Left renal pelvis (tissue), 4 donors: ENCODE data around the gene GALNT8. TPM values are rescaled to one million over a fixed set of nuclear protein-coding genes. Genes with fewer than 3 reads are reported as not detected.
"Not testable (repeated sequence)": the region's sequence is repeated elsewhere in the genome, so short reads cannot be mapped to it uniquely, and the experiment has no call there.

Experiments
- DNase-seq, 4 donors: peaks; one replicate each; pipeline ENCODE4 v3.0.0-alpha.2; 2013; ENCODE audit warnings: low read depth in 4 of 4, low spot score in 3 of 4
- polyA plus RNA-seq, 4 donors: library from polyadenylated mRNA; unstranded; fragments of 120-200 nt; gene quantifications; one replicate each; pipeline ENCODE4 v1.2.1, GENCODE V29; 2013; ENCODE audit not compliant: insufficient read length in 4 of 4

The GALNT8 gene
- polyA plus RNA-seq, 4 donors, result 2.7 to 5.3 (median 3.1) TPM

DNA sequence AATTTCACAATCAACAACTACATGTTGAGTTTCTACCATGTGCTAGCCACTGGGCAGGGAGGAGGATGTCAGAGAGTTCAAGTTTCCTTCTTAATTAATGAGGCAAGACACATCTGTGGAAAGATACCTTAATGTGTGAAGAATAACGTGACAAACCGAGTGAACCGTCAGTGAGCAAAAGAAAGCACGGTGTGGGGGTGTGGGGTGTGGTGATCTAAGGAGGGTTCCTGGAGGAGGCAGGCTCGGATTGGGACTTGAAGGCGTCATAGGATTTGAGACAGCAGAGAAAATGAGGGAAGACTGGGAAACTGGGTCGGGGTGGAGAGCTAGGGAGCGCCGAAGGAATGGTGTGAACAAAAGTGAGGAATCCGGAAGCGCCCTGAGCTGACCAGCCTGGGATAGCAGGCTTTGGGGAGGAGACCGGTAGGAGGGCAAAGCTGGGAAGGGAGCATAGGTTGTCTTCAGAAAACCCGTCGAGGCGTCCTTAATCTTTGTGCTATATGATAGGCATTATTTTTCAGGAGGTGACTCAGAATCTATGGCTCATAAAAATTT, 22.3 kb downstream of the GALNT8 start:
- peak in 2 of 4 donors; percentile 7 to 19 for DNase-seq

DNA sequence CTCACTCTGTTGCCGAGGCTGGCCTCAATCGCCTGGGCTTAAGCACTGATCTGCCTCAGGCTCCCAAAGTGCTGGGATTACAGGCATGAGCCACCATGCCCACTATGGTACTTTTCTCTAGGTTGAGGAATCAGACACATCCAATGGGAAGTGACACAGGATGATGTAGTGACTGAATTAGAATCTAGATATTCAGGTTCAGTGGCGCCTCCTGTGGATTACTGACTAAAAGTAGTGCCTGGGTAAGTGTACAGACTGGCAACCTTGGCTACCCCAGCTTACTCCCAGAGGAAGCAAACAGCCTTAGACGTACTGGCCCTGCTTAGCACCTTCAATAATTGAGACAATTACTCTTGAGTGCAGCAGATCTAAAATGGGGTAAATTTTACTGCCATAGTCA, 22.8 kb downstream of the GALNT8 start:
- no peak for DNase-seq

DNA sequence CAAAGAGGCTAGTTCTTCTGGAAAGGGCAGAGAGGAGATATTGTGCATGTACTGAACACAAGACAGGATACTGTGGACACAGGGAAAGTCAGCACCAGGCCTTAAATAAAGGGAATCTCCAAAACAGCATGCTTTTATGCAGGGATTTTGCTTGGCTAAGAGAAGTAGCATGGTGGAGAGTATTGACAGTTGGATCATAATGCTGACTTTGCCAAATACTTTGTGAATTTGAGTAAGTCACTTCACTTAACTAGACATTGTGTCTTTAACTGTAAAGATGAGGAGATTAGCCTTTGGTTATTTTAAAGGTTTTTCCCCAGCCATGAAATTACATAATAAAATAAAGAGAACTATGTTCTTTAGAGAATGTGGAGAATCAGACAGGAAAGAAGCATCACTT, 24.5 kb downstream of the GALNT8 start:
- DNase-seq, result no peak

DNA sequence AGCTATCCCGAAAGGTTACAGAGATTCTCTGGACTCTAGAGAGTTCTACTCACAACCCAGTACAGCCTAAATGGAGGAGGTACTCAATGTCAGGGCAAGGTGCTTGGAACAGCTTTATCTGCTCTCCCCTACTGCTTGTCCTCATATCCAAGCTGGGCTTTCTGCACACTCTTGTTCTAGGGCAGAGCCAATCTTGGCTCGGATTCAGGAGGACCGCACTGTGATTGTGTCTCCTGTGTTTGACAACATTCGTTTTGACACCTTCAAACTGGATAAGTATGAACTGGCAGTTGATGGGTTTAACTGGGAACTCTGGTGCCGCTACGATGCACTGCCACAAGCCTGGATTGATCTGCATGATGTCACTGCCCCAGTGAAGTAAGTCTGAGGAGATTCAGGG, 25.0 kb downstream of the GALNT8 start:
- DNase-seq, result no peak

DNA sequence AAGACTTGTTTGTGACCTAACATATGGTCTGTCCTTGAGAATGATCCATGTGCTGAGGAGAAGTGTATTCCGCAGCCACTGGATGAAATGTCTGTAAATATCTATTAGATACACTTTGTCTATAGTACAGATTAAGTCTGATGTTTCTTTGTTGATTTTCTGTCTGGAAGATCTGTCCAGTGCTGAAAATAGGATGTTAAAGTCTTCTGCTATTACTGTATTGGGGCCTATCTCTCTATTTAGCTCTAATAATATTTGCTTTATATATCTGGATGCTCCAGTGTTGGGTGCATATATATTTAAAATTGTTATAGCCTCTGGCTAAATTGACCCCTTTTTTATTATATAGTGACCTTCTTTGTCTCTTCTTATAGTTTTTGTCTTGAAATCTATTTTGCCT, 31.5 kb downstream of the GALNT8 start:
- not testable (repeated sequence) for DNase-seq

DNA sequence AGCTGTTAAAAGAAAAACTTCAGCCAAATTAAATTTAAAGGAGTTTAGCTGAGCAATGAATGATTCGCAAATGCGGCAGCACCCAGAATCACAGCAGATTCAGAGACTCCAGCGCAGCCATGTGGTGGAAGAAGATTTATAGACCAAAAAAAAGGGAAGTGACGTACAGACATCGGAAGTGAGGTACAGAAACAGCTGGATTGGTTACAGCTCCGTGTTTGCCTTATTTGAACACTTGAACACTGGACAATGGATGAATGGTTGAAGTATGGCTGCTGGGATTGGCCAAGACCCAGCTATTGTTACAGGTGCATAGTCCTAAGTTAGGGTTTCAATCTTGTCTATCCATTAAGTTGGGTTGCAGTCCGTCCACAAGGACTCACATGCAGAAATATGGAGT, 42.6 kb downstream of the GALNT8 start:
- DNase-seq, result no peak

DNA sequence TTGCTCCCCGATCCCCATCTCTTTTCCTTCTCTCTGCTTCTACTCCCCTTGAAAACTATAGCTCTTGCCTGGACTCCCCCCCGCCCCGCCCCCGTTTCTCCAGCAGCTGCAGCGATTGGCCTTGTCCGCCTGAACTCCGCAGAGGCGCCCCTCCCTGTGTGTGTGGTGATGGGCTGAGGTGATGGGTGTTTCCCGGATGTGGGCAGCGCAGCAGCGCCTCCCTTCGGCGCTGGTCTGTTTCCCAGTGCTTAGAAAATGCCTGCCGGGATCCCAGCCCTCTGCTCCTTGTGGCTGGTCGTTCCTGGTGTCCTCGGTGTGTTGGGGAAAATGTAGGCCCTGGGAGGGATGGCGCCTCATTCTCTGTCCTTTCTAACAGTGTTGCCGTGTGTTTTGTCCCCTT, 43.3 kb downstream of the GALNT8 start:
- DNase-seq, result peak in 2 of 4 donors; percentile 14 to 27

DNA sequence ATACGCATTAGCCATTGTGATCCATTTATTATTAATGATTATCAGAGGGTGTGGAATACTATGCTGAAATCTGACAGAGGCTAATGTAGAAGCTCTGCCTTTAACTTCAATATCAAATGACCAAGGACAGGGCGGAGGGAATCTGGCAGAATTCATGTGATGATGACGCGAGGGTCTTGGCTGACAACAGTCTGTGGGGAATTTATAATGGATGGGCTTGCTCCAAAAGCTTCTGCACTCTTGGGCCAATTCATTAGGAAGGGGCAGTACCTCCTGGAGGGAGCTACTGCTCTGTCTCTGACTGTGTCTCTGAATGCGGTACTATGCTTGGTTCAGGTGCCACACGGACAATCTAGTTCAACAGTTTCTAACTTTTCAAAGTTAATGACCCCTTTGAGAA, 46.2 kb downstream of the GALNT8 start:
- DNase-seq, result no peak

DNA sequence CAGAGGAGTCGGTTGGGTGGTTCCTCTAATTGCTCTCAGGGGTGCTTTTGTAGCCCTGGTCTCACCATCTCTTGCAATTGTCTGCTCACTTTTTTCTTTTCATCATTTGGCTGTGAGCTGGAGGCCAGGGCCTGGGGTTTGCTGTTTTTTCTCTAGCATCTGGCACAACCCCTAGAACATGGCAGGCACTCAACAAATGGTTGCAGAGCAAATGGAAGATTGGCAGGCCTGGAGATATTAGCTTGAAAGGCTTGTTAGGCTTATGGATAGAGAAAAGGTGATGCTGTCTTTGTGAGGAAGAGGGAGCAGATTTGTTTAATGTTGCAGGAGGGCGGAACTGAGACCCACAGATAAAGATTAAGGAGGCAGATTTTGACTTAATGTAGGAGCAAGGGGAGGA, 47.0 kb downstream of the GALNT8 start:
- no peak for DNase-seq

DNA sequence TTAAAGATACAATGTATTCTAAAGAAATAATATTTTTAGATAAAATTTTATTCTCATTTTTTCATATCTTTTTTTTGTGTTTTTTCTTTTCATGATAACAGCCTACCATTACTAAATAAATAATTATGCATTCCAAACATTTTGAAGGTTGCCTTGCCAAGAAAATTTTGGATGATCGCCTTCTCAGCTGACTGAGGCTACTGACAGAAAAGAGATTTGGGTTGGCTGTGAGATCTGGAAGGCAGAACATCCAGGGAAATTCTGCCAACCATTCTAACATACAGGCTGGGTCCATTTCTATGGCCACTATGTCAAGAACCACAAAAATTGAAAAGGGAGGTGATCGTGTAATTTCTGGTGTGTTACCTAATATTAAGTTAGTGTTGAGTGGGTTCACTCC, 48.1 kb downstream of the GALNT8 start:
- no peak for DNase-seq

DNA sequence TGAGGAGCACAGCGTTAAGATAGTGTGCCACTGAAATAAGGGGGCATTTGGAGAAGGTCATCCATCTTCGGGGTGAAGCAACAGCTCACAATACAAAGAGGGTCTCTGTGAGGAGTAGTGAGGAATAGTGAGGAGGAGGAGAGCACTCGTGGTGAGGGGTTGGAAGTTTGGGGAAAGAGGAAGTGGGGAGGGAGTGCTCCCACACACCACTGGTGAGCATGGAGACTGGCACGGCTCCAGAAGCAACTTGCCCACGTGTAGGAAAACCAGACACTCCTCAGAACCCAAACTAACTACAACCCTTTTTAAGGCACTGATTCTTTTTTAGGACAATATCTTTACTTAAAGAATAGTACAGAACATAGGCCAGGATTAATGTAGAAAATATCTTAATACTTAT, 48.9 kb downstream of the GALNT8 start:
- DNase-seq, result no peak

DNA sequence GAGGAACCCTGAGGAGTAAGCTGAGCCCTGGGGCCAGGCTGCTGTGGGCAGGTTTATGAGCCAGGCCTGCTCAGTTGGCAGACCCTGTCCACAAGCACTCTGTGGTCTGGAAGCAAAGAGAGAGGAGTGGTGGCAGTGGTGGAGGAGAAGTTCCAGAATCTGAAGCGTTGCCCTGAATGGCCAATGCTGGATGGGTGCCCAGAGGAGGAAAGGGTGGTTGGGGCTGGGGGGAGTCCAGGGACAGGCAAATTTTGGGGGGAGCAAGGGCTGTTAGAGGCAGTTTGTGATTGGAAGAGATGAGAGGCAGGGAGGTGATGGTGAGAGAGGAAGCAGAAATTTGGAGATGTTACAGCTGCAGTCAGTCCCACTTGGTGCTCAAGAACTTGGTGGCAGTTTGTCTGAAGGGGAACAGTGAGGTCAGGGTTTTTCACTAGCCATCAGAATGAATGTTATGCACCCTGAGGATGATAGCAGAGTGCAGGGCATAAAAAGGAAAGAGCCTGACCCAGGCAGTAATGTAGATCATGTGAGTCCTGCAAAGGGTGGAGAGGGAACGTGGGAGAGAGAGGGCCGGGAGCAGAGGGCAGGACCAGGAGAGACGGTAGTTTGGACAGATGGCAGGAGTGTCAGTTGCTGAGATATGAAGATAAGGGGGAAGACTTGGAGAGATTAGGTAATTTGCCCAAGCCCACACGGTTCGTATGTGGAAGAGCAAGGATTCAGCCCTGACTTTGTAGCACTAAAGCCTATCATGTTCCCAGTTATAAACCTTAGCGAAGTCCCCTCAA, 51.2 kb downstream of the GALNT8 start:
- no peak for DNase-seq

DNA sequence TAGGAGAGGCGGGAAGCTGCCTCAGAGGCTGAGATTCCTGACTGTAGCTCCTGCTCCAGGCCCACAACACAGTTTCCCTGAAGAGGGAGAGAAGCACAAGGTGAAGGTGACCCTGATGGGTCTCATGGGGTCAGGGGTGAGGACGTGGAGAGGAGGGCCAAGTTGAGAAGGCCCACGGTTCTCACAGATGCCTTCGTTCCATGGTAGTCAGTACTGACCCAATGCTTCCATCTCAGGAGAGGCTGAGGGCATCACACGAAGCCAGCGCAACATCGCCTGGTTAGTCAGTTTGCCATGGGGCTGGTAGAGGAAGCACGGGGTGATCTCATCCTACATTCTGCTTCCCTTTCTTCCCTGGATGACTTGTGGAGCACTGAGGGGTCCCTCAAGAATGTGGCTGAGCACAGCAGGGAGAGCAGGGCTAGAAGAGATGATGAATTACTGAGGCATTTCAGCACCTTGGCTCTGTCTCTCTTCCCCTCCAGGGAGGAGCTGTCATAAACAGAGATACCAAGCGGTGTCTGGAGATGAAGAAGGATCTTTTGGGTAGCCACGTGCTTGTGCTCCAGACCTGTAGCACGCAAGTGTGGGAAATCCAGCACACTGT, 51.9 kb downstream of the GALNT8 start:
- DNase-seq, result no peak

DNA sequence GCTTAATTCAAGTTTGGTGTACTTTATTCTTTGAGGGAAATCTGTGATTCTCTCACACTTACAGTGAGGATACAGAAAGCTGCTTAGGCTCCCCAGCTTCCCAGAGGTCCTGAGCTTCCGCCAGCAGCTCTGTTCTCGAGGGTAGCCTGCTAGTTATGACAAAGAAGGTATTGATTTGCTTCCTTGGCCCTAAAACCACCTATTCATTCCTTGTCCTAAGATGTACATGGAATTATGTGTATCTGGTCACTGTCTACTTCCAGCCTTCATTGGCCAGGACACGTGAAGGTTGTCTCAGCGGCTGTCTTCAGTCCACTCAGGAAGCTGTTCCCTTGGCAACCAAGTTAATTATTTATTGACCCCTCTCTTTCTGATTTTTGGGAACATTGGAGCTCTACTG, 55.7 kb downstream of the GALNT8 start:
- no peak for DNase-seq

DNA sequence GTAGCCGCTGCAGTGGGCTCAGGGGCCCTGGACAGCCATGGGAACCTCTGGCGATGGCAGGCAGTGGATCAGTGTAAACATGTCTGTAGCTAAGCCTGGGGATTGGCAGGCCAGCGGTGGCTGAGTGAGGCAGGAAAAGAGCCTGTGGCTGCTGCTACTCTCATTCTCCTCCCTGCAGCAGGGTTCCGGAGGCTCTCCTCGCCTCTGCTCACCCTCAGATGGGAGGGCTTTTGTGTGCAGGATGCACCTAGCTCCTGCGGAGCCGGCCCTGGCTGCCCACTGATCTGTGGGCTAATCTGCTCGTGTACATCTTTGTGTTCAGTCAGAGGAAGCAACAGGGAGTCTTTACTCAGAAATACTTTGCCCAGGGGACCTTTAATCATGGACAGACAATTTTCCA, 59.5 kb downstream of the GALNT8 start:
- no peak for DNase-seq

DNA sequence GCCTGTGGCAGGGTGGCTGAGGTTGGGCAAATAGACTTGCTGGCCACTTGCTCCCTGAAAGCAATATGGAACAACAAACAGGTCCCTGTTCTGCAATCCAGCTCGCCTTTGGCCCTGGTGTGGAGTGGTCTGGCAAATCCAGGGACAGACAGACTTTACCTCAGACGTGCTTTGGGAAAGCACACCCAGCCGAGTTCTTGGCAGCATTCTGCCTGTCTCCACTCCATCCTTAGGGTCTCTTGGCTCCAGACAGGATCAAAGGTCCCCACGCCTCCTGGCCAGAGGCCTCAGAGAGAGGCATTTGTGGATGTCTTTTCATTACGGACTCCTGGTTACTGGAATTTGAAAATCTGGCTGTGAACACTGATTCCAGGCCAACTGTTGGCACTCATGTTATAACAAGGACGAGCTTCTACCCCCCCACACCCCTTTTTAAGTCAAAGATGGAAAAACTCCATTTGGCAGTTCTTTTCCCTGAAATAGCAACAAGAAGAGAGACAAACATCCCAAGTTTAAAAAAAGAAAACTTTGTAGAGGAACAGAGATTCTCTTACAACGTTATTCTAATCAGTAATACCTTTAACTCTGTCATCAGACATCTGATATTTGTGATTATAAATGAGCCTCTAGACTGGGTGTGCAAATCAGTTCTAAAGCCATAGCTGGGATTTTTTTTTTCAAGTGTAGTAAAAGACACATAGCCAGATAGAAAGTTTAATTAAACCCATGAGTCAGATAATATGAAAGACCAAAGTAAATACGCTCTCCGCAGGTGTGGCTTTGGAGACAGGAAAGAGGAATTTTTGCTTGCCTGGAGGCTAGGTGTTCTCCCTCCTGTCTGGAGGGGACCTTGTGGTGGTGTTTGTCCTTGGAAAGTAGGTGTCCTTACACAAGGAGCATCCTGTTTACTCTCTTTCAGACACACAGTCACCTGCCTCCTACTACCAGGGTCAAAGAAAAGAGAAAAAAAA, 60.7 kb downstream of the GALNT8 start:
- no peak for DNase-seq

DNA sequence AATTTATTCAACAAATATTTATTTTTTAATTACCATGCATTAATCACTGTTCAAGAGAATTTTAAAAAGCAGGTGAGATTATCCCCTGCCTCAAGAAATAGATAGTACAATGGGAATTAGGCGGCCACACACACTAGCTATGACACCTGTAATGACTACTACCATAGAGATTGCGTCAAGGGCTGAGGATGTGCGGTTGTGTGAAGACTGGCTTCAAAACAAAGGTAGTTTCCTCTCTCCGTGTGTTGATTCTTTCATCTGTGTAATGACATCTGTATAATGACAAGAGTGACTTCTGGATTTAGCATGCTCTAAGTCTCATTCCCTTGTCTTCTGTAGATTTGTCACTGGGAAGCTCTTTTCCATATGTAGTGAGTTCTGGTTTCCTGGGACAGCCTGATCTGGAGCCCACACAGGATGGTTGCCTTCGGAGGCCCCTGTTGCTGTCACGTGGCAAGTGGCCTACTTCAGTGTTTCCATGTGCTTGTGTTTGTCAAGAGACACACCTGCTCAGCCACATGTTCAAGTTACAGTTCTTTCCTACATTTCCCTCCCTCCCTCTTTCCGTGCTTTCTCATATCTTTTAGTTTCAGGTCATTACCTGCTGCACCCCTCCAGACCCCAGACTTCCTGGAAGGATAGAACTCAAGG, 64.3 kb downstream of the GALNT8 start:
- no peak for DNase-seq

DNA sequence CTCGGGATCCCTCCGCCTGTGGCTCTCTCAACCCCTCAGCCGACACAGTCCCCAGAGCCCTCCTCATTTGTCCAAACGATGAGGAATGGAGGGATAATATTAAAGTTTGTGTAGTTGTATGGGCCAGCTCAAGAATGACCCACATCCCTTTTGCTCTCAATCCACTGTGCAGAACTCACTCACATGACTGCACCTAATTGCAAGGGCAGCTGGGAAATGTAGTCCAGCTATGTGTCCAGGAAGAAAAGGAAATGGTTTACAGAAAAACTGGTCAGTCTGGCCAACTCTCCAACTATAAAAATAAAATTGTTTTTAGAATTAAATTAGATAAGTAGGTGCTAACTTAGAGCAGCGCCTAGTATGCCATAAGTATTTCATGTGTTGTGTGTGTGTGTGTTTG, 66.6 kb downstream of the GALNT8 start:
- DNase-seq, result no peak

DNA sequence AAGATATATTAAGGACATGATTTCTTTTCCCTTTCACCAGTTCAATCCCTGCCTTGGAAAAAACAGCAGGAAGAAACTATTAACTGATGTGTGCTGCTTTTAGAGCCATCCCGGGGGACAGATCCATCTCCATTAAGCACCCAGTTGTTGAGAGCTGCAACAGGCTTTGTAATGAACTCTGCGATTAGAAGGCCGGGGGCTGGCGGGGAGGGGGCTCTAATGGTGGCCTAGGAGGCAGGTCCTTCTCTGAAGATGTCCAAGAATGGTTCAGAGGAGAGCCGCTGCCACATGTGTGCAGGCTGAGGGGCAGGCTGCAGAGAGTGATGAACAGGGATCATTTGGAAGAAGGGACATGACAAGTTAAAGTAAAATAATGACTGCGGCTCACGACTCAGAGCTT, 67.8 kb downstream of the GALNT8 start:
- no peak for DNase-seq

DNA sequence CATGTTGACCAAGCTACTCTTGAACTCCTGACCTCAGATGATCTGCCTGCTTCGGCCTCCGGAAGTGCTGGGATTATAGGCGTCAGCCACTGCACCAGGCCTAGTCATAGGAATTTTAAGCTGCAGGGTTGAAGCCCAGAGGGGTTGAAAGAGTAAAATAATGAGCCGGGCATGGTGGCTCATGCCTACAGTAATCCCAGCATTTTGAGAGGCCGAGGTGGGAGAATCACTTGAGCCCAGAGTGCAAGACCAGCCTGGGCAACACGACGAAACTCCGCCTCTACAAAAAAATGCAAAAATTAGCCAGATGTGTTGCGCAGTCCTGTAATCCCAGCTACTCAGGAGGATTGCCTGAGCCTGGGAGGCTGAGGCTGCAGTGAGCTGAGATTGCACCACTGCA, 69.6 kb downstream of the GALNT8 start:
- DNase-seq, result no peak

DNA sequence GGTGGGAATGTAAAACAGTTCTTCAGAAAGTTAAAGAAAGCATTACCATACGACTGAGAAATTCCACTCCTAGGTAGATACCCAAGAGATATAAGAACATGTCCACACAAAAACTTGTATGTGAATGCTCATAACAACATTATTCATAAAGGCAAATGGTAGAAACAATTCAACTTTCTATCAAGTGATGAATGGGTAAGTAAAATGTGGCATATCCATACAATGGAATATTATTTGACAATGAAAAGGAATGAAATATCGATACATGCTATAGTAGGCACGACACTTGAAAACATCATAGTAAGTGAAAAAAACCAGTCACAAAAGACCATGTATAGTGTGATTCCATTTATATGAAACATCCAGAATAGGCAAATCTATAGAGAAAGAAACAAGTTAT, 71.3 kb downstream of the GALNT8 start:
- DNase-seq, result no peak
